Fibroblast of lung (primary cell): ENCODE measurements around the gene KIAA0930. TPM values are rescaled to one million over a fixed set of nuclear protein-coding genes. Genes with fewer than 3 reads are reported as not detected.

Experiments
- DNase-seq, 2 donors: peaks; one replicate each; pipeline versions ENCODE4 v3.0.0 to v3.0.0-alpha.2; 2010; ENCODE audit warnings: low read depth in 2 of 2
- H2AFZ ChIP-seq: 2 replicates; pipeline ENCODE4 v1.5.1; 2012; ENCODE audit warnings: low read length, control low read depth, inconsistent platforms
- H3K27ac ChIP-seq: 2 replicates; pipeline ENCODE4 v1.5.1; 2011; ENCODE audit warnings: low read length, control low read depth; ENCODE audit not compliant: insufficient read depth
- H3K27me3 ChIP-seq: 2 replicates; pipeline ENCODE4 v1.5.1; 2011; ENCODE audit warnings: mild to moderate bottlenecking, low read length; ENCODE audit not compliant: control insufficient read depth, insufficient read depth
- H3K36me3 ChIP-seq: 2 replicates; pipeline ENCODE4 v1.5.1; 2011; ENCODE audit warnings: low read length; ENCODE audit not compliant: control insufficient read depth, insufficient read depth
- H3K4me1 ChIP-seq: 2 replicates; pipeline ENCODE4 v1.5.1; 2011; ENCODE audit warnings: low read length; ENCODE audit not compliant: control insufficient read depth, insufficient read depth; ENCODE audit errors: extremely low read depth
- H3K4me2 ChIP-seq: 2 replicates; pipeline ENCODE4 v1.5.1; 2011; ENCODE audit warnings: low read length, control low read depth; ENCODE audit not compliant: insufficient read depth; ENCODE audit errors: extremely low read depth
- H3K4me3 ChIP-seq, 4 experiments: fragments of 200-600 bp in 1 of 4; sonication (generic) in 1 of 4; replicated peaks in 1 of 4; 2 replicates each; pipeline ENCODE4 v1.5.1; 2011 to 2016; ENCODE audit warnings: low read length in 4 of 4, low read depth in 3 of 4, mild to moderate bottlenecking in 3 of 4, control low read depth in 2 of 4, inconsistent platforms in 1 of 4, mixed read lengths in 1 of 4; ENCODE audit not compliant: insufficient read depth in 1 of 4; ENCODE audit errors: control extremely low read depth in 1 of 4
- H3K79me2 ChIP-seq: 2 replicates; pipeline ENCODE4 v1.5.1; 2012; ENCODE audit warnings: mild to moderate bottlenecking, low read length, inconsistent platforms; ENCODE audit not compliant: control insufficient read depth, insufficient read depth
- H3K9ac ChIP-seq: 2 replicates; pipeline ENCODE4 v1.5.1; 2011; ENCODE audit warnings: mild to moderate bottlenecking, low read length, control low read depth; ENCODE audit not compliant: insufficient read depth
- H3K9me3 ChIP-seq: 2 replicates; pipeline ENCODE4 v1.5.1; 2012; ENCODE audit warnings: low read depth, low read length; ENCODE audit not compliant: control insufficient read depth, insufficient read depth
- H4K20me1 ChIP-seq: 2 replicates; pipeline ENCODE4 v1.5.1; 2011; ENCODE audit warnings: low read length; ENCODE audit not compliant: control insufficient read depth, insufficient read depth; ENCODE audit errors: extremely low read depth
- EZH2 ChIP-seq: IDR thresholded peaks from 2 replicates; pipeline ENCODE4 v1.5.1; 2012; ENCODE audit warnings: low read length, control low read depth, mild to moderate bottlenecking; ENCODE audit errors: missing control alignments
- polyA plus RNA-seq, 2 donors: library from polyadenylated mRNA; depleted of rRNA in 1 of 2; stranded (reverse) in 1 of 2; unstranded in 1 of 2; fragments of >200 nt; gene quantifications; 2 replicates each; pipeline ENCODE4 v1.2.1, GENCODE V29; 2011 to 2012; ENCODE audit warnings: missing spikeins in 1 of 2
- total RNA-seq: library from RNA; depleted of rRNA; stranded (reverse); fragments of >200 nt; gene quantifications from 2 replicates; pipeline ENCODE4 v1.2.1, GENCODE V29; 2014
- TF ChIP-seq, protein P1 (sequence below), 2 donors: IDR thresholded peaks in 1 of 2; conservative IDR thresholded peaks in 1 of 2; 1 replicate in 1 of 2; 2 replicates in 1 of 2; pipeline ENCODE4 v1.5.1; 2011 to 2012; ENCODE audit warnings: low read length in 2 of 2, control low read depth in 1 of 2, inconsistent platforms in 1 of 2, low read depth in 1 of 2, mild to moderate bottlenecking in 1 of 2

KIAA0930 gene
- total and polyA plus RNA-seq, 2 donors (not counting 1 experiment from before 2014, with no cell fraction given): 28.2 to 30.9 TPM

DNA sequence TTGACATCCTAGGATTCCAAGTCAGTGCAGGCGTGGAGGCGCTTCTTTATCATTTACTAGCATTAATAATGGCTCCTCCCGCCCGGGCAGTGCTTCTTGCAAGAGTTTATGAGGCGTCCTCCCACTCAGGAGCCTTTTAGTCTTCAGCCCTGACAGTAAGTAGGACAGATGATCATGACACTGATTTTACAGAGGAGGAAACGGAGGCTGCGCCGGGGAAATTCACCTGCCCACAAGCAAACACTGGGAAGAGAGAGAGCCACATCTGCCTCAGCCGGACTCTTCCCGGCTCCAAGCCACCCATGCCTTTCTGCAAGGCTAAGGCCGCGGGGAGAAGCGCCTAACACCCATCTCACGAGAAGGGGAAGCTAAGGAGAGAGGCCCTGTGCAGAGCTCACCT, 35.9 kb downstream of the KIAA0930 start:
- no peaks in the 10 kb centered on the region for H3K9me3 ChIP-seq
- no peaks in the 10 kb centered on the region for H3K79me2 ChIP-seq
- TF ChIP-seq, protein P1, sequence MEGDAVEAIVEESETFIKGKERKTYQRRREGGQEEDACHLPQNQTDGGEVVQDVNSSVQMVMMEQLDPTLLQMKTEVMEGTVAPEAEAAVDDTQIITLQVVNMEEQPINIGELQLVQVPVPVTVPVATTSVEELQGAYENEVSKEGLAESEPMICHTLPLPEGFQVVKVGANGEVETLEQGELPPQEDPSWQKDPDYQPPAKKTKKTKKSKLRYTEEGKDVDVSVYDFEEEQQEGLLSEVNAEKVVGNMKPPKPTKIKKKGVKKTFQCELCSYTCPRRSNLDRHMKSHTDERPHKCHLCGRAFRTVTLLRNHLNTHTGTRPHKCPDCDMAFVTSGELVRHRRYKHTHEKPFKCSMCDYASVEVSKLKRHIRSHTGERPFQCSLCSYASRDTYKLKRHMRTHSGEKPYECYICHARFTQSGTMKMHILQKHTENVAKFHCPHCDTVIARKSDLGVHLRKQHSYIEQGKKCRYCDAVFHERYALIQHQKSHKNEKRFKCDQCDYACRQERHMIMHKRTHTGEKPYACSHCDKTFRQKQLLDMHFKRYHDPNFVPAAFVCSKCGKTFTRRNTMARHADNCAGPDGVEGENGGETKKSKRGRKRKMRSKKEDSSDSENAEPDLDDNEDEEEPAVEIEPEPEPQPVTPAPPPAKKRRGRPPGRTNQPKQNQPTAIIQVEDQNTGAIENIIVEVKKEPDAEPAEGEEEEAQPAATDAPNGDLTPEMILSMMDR (conservative IDR thresholded peaks at IDR 0.05 in 1 of 2, IDR thresholded peaks at IDR 0.05 in 1 of 2; ENCODE audit: low read depth in 1 of 2, low read length in 2 of 2): no peak
- no peak for TF ChIP-seq EZH2
- peaks cover 18% of the 10 kb centered on the region for H3K4me1 ChIP-seq
- H2AFZ ChIP-seq: no peak overlapping the region
- no peaks in the 10 kb centered on the region for H3K27me3 ChIP-seq
- no peak overlapping the region for H3K4me2 ChIP-seq
- no peak overlapping the region for H3K27ac ChIP-seq
- peaks cover 2% of the 10 kb centered on the region for H4K20me1 ChIP-seq
- H3K36me3 ChIP-seq: peaks cover 6% of the 10 kb centered on the region
- no peak for DNase-seq
- H3K4me3 ChIP-seq: no peak overlapping the region
- no peak overlapping the region for H3K9ac ChIP-seq

DNA sequence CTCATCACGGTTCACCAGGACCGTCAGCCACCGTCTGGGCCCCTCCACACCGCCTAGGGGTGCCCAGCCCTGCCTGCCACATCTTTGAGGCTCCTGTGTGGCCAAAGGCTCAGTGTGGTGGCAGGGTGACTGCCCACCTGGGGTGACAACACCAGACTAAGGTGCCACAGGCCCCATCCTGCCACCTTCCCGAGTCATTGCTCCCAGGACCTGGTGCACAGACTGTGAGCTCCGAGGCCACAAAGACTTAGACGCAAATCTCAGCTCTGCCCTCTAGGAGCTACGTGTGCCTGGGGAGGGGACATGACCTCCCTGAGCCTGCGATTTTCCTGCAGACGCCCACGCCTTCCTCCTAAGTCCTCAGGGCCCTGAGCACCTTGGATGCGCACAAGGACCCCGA, 36.5 kb downstream of the KIAA0930 start:
- no peak for DNase-seq
- Histone ChIP-seq H3K9ac (no peak overlapping the region), H2AFZ (no peak overlapping the region), H3K79me2 (no peaks in the 10 kb centered on the region), H3K9me3 (no peaks in the 10 kb centered on the region), H3K27me3 (no peaks in the 10 kb centered on the region), H4K20me1 (peaks cover 2% of the 10 kb centered on the region), H3K4me1 (peaks cover 13% of the 10 kb centered on the region), H3K4me2 (no peak overlapping the region), H3K27ac (no peak overlapping the region), H3K36me3 (peaks cover 10% of the 10 kb centered on the region), H3K4me3 (no peak overlapping the region)
- TF ChIP-seq EZH2: no peak
- TF ChIP-seq, protein P1 (conservative IDR thresholded peaks at IDR 0.05 in 1 of 2, IDR thresholded peaks at IDR 0.05 in 1 of 2; ENCODE audit: low read depth in 1 of 2, low read length in 2 of 2): no peak

DNA sequence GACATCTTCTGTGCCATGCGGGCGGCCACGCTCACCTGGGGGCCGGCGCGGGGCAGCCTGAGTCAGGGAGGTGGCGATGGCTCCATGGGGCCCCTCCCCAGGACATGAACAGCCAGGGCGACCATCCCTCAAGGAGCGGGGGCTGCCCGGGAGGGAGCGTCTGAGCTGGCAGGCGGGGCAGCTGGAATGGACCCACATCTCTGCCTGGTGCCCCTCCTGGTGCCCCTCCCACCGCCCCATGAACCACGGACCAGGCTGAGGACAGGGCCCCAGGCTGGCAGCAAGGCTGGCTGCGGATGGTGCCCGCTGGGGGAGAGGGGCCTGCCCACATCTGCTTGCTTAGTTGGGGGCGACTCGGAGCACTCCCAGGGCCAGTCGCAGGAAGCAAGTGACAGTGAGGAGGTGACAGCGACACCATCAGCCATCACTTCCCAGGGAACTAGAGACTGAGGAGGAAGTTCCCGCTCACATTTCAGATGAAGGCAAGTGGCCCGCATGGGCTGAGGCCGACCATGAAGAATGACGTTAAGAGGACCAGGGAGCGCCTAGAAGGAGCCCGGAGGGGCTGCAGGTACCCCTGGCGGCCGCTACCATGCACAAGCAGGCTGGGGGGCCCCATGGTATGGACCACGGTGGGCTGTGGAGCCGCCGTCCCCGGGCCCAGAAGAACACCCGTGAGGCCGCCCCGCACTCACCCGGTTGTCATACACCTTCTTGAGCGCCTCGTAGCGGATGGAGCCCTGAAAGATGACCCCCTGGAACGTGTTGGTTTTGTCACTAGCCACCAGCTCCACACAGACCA, 37.3 kb downstream of the KIAA0930 start:
- Histone ChIP-seq H3K27me3 (no peaks in the 10 kb centered on the region), H2AFZ (no peak overlapping the region), H3K36me3 (peaks cover 11% of the 10 kb centered on the region), H3K4me2 (no peak overlapping the region), H3K79me2 (no peaks in the 10 kb centered on the region), H3K27ac (no peak overlapping the region), H3K4me1 (peaks cover 12% of the 10 kb centered on the region), H3K9me3 (no peaks in the 10 kb centered on the region), H4K20me1 (peaks cover 2% of the 10 kb centered on the region), H3K9ac (no peak overlapping the region), H3K4me3 (no peak overlapping the region)
- TF ChIP-seq, protein P1 (conservative IDR thresholded peaks at IDR 0.05 in 1 of 2, IDR thresholded peaks at IDR 0.05 in 1 of 2; ENCODE audit: low read depth in 1 of 2, low read length in 2 of 2): no peak
- no peak for TF ChIP-seq EZH2
- DNase-seq: no peak
